NCI-H1417 (cell line): ENCODE data around the gene ABHD14A.

Experiments
- DNase-seq, 3 experiments: peaks; one replicate each; lab custom pipeline; 2025; lab: John Stamatoyannopoulos, UW

The ABHD14A gene

DNA sequence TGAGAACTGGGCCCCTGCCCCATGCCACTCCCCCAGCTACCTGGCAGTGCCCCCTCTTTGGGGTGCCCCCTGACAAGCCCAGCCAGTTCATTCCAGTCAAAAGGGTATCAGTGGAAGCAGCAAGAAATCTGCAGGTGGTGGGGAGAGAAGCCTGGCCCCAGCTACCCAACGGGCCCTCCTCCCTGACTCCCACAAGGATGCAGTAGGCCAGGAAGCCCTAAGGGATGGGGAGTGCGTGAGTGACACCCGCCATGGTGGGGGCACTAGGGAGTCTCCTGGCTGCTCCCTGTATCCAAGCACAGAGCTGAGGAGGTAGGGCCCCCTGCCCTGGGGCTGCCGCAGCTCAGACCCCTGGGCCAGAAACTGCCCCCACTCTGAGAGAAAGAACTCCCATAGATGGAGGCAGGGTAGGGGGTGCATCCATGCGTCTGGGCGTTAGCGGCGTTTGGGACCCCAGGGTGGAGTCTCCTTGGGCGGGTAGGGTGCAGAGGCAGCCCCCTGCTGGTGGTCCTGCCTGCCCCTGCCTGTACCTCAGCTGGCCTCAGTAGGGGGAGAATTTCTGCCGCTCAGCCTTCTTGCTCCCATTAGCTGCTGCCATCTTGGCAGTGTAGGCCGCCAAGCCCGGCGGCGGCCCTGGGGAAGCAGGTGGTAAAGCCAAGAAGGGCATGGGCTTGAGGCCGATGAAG, 17.2 kb upstream of the ABHD14A start:
- no peak for DNase-seq

DNA sequence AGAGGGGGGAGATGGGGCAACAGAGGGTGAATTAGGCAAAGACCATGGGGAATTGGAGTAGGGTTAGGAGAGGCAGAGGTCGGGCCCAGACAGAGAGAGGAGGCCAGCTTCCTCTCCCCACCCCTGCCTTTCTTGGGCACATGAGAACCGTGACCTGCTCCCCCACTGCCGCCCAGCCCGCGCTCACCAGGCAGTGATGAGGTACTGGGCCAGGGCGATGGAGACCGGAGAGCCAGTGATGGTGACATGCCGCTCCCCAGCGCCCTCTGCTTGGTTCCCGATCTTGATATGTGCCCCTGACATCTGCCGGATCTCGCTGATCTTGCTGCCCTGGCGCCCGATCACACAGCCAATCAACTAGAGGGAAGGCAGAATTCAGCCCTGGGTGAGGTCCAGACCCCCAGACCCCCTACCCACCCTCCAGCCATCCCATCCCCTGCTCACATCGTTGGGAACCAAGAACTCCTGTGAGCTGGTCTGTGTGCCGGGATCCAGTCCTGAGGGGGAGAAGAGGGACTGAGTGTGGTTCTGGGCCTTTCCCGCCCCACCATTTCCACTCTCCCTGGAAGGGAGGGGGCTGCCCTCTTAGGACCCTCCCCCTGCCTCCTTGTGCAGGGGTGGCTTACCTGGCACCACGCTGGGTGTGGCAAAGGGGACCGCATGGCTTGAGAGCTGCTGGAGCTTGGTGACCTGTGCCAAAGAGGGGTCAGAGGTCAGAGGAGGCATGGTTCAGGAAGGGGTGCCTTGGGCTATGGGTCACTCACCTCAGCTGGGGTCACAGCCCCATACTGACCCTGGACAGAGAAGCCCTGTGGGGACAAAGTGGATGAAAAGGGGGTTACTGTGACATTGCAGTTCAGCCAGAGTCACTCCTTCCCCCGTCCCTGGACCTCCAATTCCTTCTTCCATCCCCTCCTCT, 16.0 kb upstream of the ABHD14A start:
- no peak for DNase-seq

DNA sequence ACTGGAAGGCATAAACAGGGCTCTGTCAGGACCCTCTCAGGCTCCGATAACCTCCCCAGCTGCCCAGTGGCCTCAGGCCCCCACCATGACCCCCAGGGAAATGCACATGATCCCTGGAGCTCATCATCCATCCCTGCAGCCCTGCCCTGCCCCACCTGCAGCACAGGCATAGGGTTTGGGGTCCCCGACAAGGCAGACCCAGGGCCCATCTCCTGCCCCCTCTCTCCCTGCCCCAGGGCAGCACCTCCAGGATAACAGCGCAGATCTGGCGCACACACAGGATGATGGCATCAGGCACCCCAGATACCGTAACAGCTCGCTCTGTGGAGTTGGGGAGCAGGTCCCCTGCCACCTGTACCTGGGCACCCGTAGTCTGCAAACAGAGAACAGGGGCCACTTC, 15.2 kb upstream of the ABHD14A start:
- no peak for DNase-seq

DNA sequence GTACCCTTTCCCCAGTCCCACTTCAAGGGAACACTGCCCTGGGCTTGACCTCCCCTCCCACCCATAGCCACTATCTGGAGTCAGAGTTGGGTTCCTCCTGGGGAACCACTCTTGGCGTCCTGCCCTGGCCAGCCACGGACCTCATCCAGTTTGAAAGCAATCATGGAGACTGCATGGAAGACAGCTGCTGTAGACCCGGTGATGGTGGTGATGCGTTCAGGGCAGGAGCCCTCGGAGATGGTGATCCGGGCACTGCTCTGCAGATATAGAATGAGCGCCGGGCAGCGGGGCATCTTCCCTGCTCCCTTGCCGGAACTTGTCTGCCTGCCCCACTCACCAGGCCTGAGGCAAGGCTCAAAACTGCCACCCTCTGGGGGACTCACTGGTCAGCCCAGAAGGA, 14.5 kb upstream of the ABHD14A start:
- DNase-seq: no peak

DNA sequence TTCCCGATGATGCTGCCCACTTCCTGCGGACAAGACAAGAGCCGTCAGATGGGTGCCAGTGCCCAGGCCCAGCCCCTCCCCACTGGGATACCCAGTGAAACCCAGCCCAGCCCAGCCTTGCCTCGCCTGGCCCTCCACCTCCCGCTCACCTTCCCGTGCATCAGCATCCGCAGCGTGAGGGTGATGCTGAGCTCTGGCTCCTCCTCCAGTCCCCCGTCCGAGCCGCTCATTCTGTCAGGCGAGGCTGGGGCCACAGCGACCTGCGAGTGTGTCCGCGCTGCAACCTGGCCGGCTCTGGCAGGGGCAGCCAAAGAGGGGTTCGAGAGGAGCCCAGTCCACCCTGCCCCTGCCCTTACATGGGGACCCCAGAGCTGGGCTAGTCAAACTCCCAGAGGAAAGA, 13.9 kb upstream of the ABHD14A start:
- DNase-seq: no peak

DNA sequence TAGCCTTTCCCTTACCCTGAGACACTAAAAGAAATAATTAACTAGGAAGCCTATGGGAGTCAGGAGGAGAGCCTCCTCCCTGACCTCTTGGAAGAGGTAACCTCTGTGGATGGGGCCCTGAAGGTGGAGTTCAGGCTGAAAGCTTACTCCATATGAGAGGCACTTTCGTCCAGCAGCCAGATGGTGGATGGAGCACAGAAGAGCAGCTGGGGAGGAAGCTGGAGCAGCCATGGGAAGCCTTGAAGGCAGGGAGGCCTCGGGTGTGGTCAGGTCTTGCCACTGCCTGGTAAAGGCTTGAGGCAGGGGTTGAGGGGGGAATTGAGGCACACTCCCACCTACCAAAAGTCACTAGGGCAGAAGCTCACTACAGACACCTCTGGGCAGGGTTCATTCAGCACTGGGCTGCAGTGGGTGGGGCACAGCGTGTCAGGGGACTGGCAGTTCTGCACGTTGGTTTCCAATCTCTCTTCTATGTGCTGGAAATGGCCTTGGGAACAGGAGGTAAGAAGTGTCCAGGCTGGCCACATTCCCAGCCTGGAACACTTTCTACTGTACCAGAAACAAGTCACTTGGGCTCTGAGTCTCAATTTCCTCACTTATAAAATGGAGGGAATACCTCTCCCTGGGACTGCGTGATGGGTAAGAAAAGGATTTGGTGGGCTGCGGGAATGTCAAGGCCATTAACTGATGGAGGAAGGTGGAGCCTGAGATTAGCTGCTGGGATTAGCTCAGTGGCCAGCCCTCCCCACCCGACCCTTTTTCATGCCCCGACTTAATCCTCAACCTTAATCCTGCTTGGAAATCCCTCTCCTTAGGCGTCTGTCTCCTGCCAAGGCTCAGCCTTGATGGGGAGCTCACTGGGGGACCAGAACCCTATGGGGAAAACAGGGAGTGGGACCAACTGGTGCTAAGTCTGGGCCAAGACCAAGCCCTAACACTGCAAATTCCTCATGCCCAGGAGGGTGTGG, 13.0 kb upstream of the ABHD14A start:
- DNase-seq: no peak

DNA sequence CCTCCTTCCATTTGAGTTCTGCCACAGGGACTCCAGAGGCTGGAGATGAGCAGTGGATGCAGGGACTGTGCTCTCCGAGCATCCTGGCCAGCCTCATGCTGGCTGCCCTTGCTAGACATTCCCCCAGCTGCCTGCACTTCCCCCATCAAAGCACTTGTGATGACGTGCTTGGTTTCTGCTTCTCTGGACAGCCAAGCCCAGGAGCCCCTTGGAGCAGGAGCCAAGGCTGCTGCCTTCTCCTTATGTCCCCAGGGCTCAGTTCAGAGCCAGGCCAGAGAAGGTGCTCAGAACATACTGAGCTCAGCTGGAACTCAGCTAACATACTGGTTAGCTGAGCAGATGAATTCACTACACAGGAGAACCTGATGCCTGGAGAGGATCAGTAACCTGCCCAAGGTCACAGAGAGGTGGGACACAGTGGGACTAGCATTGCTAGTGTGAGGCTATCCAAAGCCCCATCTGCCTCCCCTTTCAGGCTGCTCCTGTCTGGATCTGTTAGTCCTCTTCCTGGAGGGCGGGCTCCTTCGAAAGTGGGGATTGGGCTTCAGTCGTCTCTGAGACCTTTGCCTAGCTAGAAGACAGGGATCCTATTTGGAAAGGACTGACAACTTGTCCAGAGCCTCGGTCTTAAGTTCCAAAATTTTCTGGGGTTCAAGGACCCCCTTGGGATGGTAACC, 11.9 kb upstream of the ABHD14A start:
- DNase-seq: no peak

DNA sequence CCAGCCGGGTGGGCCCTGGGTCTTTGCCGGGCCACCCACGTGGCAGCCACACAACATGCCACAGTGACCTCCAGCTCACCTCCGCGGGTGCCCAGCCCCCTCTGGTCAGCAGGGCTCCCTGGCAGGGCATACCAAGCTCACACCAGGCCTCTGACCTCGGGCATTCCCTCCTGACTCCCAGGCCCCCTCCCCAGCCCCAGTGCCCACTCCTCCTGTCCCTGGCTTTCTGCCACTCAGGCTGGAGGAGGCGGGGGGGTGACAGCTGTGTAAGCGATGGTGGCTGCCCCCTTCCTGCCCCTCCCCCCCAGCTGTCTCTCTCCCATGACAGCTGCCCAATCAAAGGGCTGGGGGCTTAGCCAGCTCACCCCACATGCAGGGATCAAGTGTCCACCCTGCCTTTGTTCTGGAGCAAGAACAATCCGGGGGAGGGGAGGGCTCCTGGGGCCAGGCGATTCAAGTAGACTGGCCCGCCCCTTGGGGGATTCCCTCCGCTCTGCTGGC, 10.9 kb upstream of the ABHD14A start:
- peak in 2 of 3 experiments; percentile 43 to 77 for DNase-seq

DNA sequence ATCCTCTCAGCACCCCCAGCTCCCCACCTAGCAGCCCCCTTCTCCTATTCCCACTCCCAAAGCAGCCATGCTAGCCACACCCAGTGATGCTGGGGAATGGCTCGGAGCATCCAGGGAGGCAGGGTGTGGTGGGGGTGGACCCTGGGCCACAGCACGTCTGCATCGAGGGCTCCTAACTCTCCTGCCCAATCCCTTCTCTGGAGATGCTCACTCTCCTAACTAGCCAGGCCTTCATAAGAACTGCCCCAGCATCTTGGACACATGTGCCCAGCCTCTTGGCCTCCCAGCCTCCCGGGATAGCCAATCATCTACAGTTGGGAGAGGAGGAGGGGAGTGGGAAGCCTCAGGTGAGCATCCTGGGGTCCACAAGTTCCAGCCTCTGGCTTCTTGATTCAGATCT, 10.3 kb upstream of the ABHD14A start:
- no peak for DNase-seq

DNA sequence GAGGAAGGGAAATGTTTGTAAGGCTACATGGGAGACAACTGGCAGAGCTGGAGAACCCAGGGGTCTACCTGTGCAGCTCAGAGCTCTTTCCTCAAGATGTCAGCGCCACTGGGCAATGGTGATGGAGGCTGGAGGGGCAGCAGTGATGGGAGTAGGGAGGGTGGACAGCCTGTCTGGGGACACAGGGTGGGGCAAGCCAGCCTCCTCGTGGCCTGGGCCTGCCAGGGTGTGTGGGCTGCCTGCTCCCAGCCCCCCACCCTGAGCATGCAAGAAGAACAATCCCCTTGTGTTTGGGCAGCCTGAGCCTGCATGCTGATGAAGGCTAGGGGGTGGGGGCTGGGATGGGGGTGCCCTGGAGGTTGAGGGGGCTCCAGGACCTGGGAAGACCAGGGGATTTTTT, 8.8 kb upstream of the ABHD14A start:
- no peak for DNase-seq

DNA sequence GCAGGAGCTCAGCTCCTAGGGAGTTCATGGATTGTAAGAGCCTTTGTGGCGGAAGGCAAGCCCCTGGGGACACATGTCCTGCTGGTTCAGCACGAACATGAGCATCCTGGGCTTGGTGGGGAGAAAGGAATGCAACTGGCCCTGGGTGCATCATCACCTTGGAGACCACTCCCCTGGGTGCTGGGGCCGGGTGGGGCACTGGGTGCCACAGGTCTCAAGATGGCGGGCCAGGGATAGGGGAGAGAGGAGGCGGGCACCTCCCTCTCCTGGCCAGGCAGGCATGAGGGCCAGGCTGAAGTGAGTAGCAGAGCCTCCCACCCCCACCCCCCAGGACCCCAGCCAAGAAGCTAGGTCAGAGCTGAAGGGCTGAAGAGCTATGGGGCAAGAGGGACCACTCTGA, 8.4 kb upstream of the ABHD14A start:
- DNase-seq: no peak

DNA sequence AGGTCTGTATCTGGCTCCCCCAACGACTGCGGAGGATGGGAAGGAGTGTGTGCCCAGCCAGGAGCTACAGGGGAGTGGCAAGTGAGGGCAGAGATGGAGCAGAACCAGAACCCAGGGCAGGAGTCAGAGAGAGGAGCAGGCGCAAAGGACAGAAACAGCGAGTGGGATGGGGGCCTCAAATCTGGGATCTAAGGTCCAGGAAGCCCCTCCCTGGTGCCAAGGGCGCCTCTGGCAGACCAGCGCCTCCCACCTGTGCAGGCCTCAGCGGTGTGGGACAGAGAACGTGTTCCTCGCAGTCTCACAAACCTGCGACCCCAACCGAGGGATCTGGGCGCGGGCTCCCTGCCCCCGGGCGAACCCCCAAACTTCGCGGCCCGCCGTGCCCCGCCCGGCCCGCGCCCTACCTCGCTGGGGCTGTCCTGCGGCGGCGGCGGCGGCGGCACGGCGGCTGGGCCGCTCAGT, 7.9 kb upstream of the ABHD14A start:
- DNase-seq: peak in 2 of 3 experiments; percentile 27 to 36

DNA sequence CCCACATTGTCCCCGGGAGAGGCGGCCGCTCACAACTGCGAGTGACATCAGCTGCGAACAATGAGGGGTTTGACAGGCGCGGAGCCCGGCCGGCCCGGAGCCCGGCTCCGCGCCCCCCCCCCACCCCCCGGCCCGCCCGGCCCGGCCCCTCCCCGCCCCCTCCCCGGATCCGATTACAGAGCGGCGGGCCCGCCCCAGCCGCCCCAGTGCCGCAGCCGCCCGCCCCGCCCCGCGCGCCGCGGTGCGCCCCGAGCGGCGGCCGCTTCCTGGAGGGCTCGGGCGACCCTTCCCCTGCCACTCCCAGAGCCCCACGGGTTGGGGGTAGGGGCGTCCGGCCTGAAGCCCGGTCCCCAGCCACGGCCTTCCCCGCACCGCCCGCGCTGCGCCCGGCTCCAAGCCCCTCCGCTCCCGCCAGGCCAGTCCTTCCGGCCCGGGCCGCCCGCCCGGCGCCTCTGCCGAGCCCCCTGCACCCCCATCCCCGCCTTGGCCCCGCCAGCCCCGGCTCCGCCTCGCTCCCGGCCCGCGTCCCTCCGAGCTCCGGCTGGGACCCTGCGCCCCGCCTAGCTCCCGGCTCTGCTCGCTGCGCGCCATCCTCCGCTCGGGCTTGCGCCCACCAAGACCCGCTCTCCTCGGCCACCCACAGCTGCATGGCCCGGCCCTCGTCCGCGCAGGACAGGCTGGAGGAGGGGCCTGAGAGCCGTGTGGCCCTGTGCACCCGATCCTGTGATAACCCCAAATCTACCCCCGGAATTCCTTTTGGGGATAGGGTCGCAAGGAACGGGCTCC, 7.3 kb upstream of the ABHD14A start, which contains the start of gene PCBP4:
PCBP4 (minus strand) TSS at position 71 of the 786 bp plus-strand sequence. CDS start 6,214 bp downstream, outside the sequence.
- peak; percentile 12 to 42 (median 35) for DNase-seq

DNA sequence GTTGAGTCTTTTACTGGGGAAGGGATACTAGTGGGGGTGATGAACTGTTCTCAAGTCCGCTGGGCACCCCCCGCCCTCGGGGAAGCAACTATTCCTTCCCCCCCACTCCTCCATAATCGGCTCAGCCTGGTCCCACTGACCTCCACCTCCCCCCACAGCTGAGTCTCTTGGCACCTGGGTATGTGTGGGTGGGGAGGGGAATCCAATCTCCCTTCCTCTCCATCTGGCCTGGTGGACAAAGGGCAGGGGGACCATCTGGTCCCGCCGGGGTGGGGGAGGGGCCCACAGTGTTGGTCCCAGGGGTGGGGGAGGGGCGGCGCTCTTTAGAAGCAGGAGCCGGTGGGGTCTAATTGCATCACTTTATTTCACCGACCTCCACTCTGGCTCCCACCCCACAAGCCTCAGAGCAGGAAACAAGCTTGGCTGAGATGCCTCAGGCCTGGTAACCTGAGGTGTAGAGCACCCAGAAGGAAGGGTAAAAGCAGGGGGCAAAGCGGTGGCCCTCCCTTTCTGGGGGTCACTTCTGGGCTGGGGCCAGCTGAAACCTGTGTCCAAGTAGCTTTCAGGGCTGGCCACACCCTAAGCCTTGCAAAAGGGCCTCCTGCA, 6.6 kb upstream of the ABHD14A start:
- DNase-seq: peak in 2 of 3 experiments; percentile 45 to 72

DNA sequence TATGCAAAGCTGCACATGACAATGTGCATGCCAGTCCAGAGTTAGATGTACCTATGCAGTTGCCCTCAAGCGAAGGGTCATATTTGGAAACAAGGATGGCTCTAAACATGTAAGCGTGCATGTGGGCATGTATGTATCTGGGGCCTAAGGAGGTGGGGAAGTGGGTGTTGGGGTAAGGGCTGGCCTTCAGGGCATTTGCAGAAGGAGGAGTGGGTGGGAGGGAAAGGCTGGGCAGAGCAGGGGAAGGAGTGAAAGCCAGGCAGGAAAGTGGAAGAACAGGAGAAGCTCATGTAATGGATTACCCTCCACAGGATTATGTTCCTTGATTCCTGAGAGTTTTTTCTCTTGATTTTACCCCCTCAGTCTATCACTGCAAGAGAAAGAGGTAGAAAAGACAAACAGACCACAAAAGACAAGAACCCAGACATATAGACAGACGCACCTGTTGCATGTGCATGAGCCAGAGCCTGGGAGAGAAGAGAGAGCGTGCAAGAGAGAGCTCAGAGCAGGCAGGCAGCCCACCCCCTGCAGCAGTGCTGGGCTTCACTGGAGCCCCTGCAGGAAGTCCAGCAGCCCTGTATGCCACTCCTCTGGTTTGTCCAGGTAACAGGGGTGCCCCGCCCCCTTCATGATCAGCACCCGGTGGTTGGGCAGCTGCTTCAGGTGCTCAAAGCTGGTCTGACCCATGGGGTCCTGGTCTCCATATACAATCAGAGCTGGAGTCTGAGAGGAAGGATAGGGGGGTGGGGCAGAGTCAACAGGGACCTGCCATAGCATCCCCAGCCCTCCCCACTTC, 5.8 kb upstream of the ABHD14A start:
- DNase-seq: peak in 1 of 3 experiments; percentile 5

DNA sequence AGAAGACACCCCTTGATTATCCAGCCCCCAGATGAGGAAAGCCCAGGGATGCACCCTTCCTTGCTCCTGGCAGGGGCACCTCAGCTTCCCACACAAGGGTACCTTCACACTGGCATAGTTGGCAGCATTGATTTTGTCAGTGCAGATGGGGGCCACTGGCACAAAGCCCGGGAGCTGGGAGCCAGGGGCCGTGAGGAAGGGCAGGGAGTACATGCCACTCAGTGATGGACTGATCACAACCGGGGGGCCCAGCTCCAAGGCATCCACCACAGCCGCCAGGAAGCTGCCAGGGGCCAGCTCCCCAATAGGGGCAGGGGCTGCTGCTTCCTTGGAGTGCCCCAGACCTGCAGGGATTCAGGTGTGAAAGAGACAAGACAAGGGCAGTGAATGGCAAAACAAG, 5.0 kb upstream of the ABHD14A start:
- no peak for DNase-seq

DNA sequence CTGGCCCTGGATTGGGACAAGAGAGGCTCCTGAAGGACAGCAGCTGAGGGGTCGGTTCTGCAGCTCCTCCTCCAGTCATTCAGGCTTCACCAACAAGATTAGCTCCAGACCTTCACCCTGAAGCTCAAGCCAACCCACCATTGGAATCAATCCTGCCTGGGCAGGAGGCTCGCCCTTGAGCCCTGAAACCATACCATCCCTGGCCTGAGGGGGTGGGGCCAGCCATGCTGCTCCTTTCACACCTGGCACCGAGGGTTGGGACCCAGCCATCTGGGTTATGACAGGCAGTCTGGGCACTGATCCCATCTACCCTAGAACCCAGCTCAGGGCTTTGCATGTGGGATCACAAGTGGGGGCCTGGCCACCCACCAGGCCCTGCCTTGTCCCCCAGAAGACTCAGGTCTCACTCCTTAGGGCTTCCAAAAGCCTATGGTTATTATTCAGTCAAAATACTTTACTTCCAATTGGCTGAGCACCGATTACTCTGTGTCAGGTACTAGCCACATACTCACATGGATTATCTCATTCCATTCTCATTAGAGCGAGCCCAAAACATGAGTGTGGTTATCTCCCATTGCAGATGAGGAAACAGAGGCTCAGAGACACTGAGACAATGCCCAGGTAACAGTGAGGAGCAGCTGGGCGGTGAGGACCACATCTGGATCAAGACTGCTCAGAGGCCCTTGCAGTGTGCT, 4.1 kb upstream of the ABHD14A start:
- peak in 1 of 3 experiments; percentile 3 for DNase-seq

DNA sequence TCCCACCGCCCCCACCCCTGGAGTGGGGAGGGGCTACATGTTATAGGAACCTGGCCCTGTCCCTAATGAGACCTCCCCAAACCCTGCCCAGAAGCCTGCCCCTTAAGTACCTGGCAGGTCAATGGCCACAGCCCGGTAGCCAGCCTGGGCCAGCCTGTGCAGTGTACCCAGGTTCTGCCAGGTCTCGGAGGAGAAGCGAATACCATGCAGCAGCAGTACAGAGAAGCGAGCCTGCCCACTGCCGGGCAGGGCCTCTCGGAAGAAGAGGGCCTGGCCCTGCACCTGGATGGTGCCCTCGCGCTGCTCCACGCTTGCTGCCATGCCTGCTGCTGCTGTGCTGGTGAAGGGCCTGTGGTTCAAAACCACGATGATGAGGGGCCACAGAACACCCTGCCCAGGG, 3.5 kb upstream of the ABHD14A start:
- no peak for DNase-seq
